ENCODE measurements around the gene FGD1. TPM values are rescaled to one million over a fixed set of nuclear protein-coding genes. Genes with fewer than 3 reads are reported as not detected.
A peak's percentile ranks its signal among the peaks of the same experiment; 100 is the strongest.

FGD1 gene
- total and polyA plus RNA-seq, 2 experiments from 2014 or later, result 11.8 to 24.9 TPM

DNA sequence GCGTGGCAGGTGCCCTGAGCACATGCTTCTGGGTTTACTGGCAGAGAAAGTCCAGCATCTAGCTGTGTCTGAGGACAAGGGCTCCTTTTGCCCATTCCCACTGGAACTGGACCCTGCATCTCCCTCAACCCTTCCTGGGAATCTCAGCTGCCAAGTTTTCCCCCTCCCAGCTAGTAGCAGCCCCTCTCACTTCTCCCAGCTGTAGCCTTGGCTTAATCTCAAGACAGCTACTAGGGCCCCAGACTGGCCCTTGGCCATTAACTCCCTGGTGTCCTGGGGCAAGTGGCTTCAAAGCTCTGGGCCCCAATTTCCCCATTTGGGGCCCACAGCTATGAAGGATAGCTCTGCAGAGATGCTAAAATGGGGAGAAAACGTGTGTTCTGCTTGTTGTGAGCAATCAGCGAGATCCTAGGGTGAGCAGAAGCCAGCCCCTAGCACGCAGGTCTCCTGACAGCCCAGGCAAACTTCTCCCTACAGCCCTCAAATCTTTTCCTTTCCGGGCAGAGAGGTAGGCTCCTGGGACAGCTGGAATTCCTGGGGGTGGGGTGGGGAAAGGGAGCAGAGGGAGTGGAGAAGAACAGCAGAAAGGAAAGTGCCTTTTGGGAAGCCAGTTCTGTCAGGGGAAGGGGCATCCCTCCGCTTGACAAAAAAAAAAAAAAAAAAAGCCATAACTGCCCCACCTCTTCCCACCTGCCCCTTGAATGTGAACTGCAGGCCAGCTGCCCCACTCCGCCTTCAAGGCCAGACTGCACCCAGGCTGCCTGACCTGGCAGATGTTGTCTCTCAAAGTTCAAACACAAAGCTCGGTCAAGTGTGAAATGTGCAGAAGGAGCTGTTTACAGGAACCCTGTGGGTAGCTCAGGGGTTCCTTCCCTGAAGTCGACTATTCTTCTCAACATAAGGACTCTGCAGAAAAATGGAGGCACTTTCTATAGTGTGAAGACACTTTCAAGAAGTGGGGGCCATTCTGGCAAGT lies 16.6 kb downstream of the FGD1 start:
- Histone ChIP-seq H3K4me3 (0 out of 2 replicates have a peak overlapping the region, but pooled peaks have one; percentile 37), H4K20me1 (replicated peaks; ENCODE audit: insufficient read depth) (no peaks in the 10 kb centered on the region), H3K27me3 (ENCODE audit: insufficient read depth) (no peaks in the 10 kb centered on the region), H3K4me1 (ENCODE audit: insufficient read depth) (peaks cover 39% of the 10 kb centered on the region), H3K36me3 (ENCODE audit: insufficient read depth) (no peaks in the 10 kb centered on the region), H3K27ac (ENCODE audit: low read depth) (peak overlapping the region; percentile 88), H3K4me2 (peak overlapping the region; percentile 74), H3F3A (replicated peaks; ENCODE audit: low read depth) (no peaks in the 10 kb centered on the region), H3K9me2 (ENCODE audit: insufficient read depth) (no peaks in the 10 kb centered on the region), H3K79me2 (replicated peaks; ENCODE audit: insufficient read depth) (peaks cover 27% of the 10 kb centered on the region), H2AFZ (no peak overlapping the region)
- Mint-ChIP-seq H3K4me1 (peaks cover 51% of the 10 kb centered on the region), H3K4me3 (peak overlapping the region; percentile 55), H3K36me3 (ENCODE audit: low read depth) (no peaks in the 10 kb centered on the region), H3K9me3 (no peaks in the 10 kb centered on the region), H3K27me3 (ENCODE audit: insufficient read depth, low read depth, poor library complexity) (peaks cover 10% of the 10 kb centered on the region), H3K27ac (peak overlapping the region; percentile 84)
- no peak for TF ChIP-seq ZNF114 (CRISPR knock-in tag; IDR thresholded peaks at IDR 0.05)
- TF ChIP-seq POLR2AphosphoS5 (IDR thresholded peaks at IDR 0.05; ENCODE audit: low read depth), result no peak
- TF ChIP-seq, protein P1, sequence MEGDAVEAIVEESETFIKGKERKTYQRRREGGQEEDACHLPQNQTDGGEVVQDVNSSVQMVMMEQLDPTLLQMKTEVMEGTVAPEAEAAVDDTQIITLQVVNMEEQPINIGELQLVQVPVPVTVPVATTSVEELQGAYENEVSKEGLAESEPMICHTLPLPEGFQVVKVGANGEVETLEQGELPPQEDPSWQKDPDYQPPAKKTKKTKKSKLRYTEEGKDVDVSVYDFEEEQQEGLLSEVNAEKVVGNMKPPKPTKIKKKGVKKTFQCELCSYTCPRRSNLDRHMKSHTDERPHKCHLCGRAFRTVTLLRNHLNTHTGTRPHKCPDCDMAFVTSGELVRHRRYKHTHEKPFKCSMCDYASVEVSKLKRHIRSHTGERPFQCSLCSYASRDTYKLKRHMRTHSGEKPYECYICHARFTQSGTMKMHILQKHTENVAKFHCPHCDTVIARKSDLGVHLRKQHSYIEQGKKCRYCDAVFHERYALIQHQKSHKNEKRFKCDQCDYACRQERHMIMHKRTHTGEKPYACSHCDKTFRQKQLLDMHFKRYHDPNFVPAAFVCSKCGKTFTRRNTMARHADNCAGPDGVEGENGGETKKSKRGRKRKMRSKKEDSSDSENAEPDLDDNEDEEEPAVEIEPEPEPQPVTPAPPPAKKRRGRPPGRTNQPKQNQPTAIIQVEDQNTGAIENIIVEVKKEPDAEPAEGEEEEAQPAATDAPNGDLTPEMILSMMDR (conservative IDR thresholded peaks at IDR 0.05; ENCODE audit: low read depth in 2 of 2), result no peak
- TF ChIP-seq, protein P2, sequence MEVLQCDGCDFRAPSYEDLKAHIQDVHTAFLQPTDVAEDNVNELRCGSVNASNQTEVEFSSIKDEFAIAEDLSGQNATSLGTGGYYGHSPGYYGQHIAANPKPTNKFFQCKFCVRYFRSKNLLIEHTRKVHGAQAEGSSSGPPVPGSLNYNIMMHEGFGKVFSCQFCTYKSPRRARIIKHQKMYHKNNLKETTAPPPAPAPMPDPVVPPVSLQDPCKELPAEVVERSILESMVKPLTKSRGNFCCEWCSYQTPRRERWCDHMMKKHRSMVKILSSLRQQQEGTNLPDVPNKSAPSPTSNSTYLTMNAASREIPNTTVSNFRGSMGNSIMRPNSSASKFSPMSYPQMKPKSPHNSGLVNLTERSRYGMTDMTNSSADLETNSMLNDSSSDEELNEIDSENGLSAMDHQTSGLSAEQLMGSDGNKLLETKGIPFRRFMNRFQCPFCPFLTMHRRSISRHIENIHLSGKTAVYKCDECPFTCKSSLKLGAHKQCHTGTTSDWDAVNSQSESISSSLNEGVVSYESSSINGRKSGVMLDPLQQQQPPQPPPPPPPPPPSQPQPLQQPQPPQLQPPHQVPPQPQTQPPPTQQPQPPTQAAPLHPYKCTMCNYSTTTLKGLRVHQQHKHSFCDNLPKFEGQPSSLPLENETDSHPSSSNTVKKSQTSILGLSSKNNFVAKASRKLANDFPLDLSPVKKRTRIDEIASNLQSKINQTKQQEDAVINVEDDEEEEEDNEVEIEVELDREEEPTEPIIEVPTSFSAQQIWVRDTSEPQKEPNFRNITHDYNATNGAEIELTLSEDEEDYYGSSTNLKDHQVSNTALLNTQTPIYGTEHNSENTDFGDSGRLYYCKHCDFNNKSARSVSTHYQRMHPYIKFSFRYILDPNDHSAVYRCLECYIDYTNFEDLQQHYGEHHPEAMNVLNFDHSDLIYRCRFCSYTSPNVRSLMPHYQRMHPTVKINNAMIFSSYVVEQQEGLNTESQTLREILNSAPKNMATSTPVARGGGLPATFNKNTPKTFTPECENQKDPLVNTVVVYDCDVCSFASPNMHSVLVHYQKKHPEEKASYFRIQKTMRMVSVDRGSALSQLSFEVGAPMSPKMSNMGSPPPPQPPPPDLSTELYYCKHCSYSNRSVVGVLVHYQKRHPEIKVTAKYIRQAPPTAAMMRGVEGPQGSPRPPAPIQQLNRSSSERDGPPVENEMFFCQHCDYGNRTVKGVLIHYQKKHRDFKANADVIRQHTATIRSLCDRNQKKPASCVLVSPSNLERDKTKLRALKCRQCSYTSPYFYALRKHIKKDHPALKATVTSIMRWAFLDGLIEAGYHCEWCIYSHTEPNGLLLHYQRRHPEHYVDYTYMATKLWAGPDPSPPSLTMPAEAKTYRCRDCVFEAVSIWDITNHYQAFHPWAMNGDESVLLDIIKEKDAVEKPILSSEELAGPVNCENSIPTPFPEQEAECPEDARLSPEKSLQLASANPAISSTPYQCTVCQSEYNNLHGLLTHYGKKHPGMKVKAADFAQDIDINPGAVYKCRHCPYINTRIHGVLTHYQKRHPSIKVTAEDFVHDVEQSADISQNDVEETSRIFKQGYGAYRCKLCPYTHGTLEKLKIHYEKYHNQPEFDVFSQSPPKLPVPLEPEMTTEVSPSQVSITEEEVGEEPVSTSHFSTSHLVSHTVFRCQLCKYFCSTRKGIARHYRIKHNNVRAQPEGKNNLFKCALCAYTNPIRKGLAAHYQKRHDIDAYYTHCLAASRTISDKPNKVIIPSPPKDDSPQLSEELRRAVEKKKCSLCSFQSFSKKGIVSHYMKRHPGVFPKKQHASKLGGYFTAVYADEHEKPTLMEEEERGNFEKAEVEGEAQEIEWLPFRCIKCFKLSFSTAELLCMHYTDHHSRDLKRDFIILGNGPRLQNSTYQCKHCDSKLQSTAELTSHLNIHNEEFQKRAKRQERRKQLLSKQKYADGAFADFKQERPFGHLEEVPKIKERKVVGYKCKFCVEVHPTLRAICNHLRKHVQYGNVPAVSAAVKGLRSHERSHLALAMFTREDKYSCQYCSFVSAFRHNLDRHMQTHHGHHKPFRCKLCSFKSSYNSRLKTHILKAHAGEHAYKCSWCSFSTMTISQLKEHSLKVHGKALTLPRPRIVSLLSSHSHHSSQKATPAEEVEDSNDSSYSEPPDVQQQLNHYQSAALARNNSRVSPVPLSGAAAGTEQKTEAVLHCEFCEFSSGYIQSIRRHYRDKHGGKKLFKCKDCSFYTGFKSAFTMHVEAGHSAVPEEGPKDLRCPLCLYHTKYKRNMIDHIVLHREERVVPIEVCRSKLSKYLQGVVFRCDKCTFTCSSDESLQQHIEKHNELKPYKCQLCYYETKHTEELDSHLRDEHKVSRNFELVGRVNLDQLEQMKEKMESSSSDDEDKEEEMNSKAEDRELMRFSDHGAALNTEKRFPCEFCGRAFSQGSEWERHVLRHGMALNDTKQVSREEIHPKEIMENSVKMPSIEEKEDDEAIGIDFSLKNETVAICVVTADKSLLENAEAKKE (CRISPR knock-in tag; IDR thresholded peaks at IDR 0.05), result no peak
- TF ChIP-seq CREB1 (CRISPR knock-in tag; IDR thresholded peaks at IDR 0.05; ENCODE audit: low read depth), result no peak
- TF ChIP-seq, protein P3, sequence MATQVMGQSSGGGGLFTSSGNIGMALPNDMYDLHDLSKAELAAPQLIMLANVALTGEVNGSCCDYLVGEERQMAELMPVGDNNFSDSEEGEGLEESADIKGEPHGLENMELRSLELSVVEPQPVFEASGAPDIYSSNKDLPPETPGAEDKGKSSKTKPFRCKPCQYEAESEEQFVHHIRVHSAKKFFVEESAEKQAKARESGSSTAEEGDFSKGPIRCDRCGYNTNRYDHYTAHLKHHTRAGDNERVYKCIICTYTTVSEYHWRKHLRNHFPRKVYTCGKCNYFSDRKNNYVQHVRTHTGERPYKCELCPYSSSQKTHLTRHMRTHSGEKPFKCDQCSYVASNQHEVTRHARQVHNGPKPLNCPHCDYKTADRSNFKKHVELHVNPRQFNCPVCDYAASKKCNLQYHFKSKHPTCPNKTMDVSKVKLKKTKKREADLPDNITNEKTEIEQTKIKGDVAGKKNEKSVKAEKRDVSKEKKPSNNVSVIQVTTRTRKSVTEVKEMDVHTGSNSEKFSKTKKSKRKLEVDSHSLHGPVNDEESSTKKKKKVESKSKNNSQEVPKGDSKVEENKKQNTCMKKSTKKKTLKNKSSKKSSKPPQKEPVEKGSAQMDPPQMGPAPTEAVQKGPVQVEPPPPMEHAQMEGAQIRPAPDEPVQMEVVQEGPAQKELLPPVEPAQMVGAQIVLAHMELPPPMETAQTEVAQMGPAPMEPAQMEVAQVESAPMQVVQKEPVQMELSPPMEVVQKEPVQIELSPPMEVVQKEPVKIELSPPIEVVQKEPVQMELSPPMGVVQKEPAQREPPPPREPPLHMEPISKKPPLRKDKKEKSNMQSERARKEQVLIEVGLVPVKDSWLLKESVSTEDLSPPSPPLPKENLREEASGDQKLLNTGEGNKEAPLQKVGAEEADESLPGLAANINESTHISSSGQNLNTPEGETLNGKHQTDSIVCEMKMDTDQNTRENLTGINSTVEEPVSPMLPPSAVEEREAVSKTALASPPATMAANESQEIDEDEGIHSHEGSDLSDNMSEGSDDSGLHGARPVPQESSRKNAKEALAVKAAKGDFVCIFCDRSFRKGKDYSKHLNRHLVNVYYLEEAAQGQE (IDR thresholded peaks at IDR 0.05; ENCODE audit: unreplicated experiment), result no peak
- TF ChIP-seq NANOG (IDR thresholded peaks at IDR 0.05; ENCODE audit: borderline replicate concordance), result no peak
- no peak for TF ChIP-seq ZNF331 (CRISPR knock-in tag; IDR thresholded peaks at IDR 0.05; ENCODE audit: low read depth)
- TF ChIP-seq JUNB (IDR thresholded peaks at IDR 0.05; ENCODE audit: unreplicated experiment), result no peak
- no peak for TF ChIP-seq STAT1 (IDR thresholded peaks at IDR 0.05; ENCODE audit: unreplicated experiment)
- TF ChIP-seq EZH2 (IDR thresholded peaks at IDR 0.05; ENCODE audit: low read depth, unreplicated experiment), result no peak
- TF ChIP-seq, protein P4, sequence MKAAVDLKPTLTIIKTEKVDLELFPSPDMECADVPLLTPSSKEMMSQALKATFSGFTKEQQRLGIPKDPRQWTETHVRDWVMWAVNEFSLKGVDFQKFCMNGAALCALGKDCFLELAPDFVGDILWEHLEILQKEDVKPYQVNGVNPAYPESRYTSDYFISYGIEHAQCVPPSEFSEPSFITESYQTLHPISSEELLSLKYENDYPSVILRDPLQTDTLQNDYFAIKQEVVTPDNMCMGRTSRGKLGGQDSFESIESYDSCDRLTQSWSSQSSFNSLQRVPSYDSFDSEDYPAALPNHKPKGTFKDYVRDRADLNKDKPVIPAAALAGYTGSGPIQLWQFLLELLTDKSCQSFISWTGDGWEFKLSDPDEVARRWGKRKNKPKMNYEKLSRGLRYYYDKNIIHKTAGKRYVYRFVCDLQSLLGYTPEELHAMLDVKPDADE (IDR thresholded peaks at IDR 0.05), result no peak
- no peak for TF ChIP-seq EZH2phosphoT487 (IDR thresholded peaks at IDR 0.05; ENCODE audit: unreplicated experiment)
- DNase-seq (ENCODE audit: low spot score), result peak; percentile 77
- peak; percentile 59 for ATAC-seq

All from GM23338 (cell line).